ENCODE results near the gene ZNF845. TPM values are rescaled to one million over a fixed set of nuclear protein-coding genes. Genes with fewer than 3 reads are reported as not detected.
"Not testable (repeated sequence)": the region's sequence is repeated elsewhere in the genome, so short reads cannot be mapped to it uniquely, and the experiment has no call there.

ZNF845 gene
- total RNA-seq, 1 experiment from 2014 or later = 8.6 TPM

GRCh38 chr19:53396525-53396868, 62.9 kb downstream of the ZNF845 start:
- Histone ChIP-seq H3K27me3 (replicated peaks; ENCODE audit: insufficient read depth, low read depth, low read length, poor library complexity) (no peaks in the 10 kb centered on the region), H3K9me3 (ENCODE audit: low read depth, low read length, poor library complexity, severe bottlenecking) (no peaks in the 10 kb centered on the region), H3K27ac (ENCODE audit: low read depth, low read length, poor library complexity, severe bottlenecking) (no peak overlapping the region), H3K4me1 (ENCODE audit: insufficient read depth, low read length, poor library complexity, severe bottlenecking) (no peaks in the 10 kb centered on the region), H3K36me3 (ENCODE audit: insufficient read depth, low read length, poor library complexity, severe bottlenecking) (peaks cover 14% of the 10 kb centered on the region), H3K4me3 (ENCODE audit: low read depth, low read length, poor library complexity, severe bottlenecking) (peak overlapping the region; percentile 91)
- ChIA-PET POLR2A (ENCODE audit: low non-redundant PET) (no interaction called here), CTCF (no interaction called here)
- BruUV-seq (replicated peaks) = no TSS peak
- intact Hi-C loops (cut with micrococcal nuclease; ENCODE audit: unreplicated experiment) = loop anchor here (2.0 kb wide), 1 partner anchor 72 kb away; no protein-coding TSS in a partner anchor
- TF ChIP-seq EZH2 (IDR thresholded peaks at IDR 0.05; ENCODE audit: borderline replicate concordance, low read depth, low read length, poor library complexity, severe bottlenecking) = no peak
- TF ChIP-seq, protein P1, sequence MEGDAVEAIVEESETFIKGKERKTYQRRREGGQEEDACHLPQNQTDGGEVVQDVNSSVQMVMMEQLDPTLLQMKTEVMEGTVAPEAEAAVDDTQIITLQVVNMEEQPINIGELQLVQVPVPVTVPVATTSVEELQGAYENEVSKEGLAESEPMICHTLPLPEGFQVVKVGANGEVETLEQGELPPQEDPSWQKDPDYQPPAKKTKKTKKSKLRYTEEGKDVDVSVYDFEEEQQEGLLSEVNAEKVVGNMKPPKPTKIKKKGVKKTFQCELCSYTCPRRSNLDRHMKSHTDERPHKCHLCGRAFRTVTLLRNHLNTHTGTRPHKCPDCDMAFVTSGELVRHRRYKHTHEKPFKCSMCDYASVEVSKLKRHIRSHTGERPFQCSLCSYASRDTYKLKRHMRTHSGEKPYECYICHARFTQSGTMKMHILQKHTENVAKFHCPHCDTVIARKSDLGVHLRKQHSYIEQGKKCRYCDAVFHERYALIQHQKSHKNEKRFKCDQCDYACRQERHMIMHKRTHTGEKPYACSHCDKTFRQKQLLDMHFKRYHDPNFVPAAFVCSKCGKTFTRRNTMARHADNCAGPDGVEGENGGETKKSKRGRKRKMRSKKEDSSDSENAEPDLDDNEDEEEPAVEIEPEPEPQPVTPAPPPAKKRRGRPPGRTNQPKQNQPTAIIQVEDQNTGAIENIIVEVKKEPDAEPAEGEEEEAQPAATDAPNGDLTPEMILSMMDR (conservative IDR thresholded peaks at IDR 0.05; ENCODE audit: low read depth, low read length) = no peak
- no peak for DNase-seq (ENCODE audit: low spot score)

GRCh38 chr19:53397918-53398317, 64.4 kb downstream of the ZNF845 start:
- H3K4me3 ChIP-seq (ENCODE audit: low read depth, low read length, poor library complexity, severe bottlenecking); CTCF ChIA-PET; H3K9me3 ChIP-seq (ENCODE audit: low read depth, low read length, poor library complexity, severe bottlenecking); H3K27me3 ChIP-seq (replicated peaks; ENCODE audit: insufficient read depth, low read depth, low read length, poor library complexity); DNase-seq (ENCODE audit: low spot score); BruUV-seq (replicated peaks); POLR2A ChIA-PET (ENCODE audit: low non-redundant PET); H3K4me1 ChIP-seq (ENCODE audit: insufficient read depth, low read length, poor library complexity, severe bottlenecking); H3K27ac ChIP-seq (ENCODE audit: low read depth, low read length, poor library complexity, severe bottlenecking): not testable (repeated sequence)
- intact Hi-C loops (cut with micrococcal nuclease; ENCODE audit: unreplicated experiment) = loop anchor here (2.0 kb wide), 1 partner anchor 71 kb away; no protein-coding TSS in a partner anchor
- peaks cover 22% of the 10 kb centered on the region for H3K36me3 ChIP-seq (ENCODE audit: insufficient read depth, low read length, poor library complexity, severe bottlenecking)

Other genes with a start within 250 kb of the ZNF845 start
- 17.4 and 19.3 TPM in 2 replicates for gene ZNF160, start 230.3 kb upstream of the ZNF845 start, total RNA-seq (2021)
- 1.7 TPM in 2 replicates for gene ZNF415, start 200.8 kb upstream of the ZNF845 start, total RNA-seq (2021)
- 1.8 and 4.6 TPM in 2 replicates for gene ZNF347, start 174.7 kb upstream of the ZNF845 start, total RNA-seq (2021)
- 1.2 and 1.5 TPM in 2 replicates for gene ZNF665, start 140.4 kb upstream of the ZNF845 start, total RNA-seq (2021)
- 5.4 and 6.1 TPM in 2 replicates for gene ZNF677, start 78.9 kb upstream of the ZNF845 start, total RNA-seq (2021)
- gene VN1R2, start 75.5 kb upstream of the ZNF845 start, total RNA-seq (2021) = not detected in 2 replicates
- not detected in 2 replicates for gene VN1R4, start 66.0 kb upstream of the ZNF845 start, total RNA-seq (2021)
- 8.7 and 9.2 TPM in 2 replicates for gene ZNF525, start 32.0 kb downstream of the ZNF845 start, total RNA-seq (2021)
- gene ZNF765, start 61.4 kb downstream of the ZNF845 start, total RNA-seq (2021) = 7.3 and 10.4 TPM in 2 replicates
- 12.0 and 13.1 TPM in 2 replicates for gene ZNF761, start 98.2 kb downstream of the ZNF845 start, total RNA-seq (2021)
- gene ZNF813, start 134.0 kb downstream of the ZNF845 start, total RNA-seq (2021) = 5.6 and 8.0 TPM in 2 replicates
- gene ZNF331, start 204.4 kb downstream of the ZNF845 start, total RNA-seq (2021) = 25.8 and 29.8 TPM in 2 replicates

All from A673 (cell line).